Measurements from ENCODE around the gene ROR1. TPM values are rescaled to one million over a fixed set of nuclear protein-coding genes. Genes with fewer than 3 reads are reported as not detected.

The ROR1 gene
- total and polyA plus RNA-seq, 2 of the 4 experiments (the other 2 are of a cell fraction), result 4.4 to 10.0 TPM

DNA sequence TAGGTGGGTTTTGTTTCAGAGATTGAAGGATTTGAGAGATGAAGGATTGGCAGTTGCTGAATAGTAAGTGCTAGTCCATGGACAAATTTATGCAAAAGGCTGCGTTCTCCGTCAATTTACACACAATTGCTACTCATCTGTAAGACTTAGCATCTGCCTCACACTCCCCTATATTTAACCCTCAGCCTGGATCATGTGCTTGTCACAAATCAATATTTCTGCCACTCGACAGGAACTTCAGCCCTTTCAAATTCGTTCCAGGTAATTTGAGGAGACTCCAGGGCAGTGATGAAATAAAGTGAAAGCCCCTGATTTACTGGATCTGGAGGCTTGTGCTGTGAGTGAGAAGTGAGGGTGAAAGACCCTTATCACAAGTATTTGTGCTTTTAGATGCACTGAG is 324.0 kb downstream of the ROR1 start:
- DNase-seq (no peak), ATAC-seq (ENCODE audit: low read depth) (no peak)
- TF ChIP-seq MAFK (IDR thresholded peaks at IDR 0.05; ENCODE audit: low read depth, low read length) (no peak), USF2 (IDR thresholded peaks at IDR 0.05; ENCODE audit: low read depth, low read length) (no peak), RCOR1 (IDR thresholded peaks at IDR 0.05; ENCODE audit: insufficient replicate concordance, low read length) (no peak), RFX5 (IDR thresholded peaks at IDR 0.05; ENCODE audit: low read depth, low read length) (no peak), NFE2L2 (IDR thresholded peaks at IDR 0.05; ENCODE audit: low read depth, low read length) (no peak), RAD21 (IDR thresholded peaks at IDR 0.05; ENCODE audit: low read length) (no peak), ELK1 (IDR thresholded peaks at IDR 0.05; ENCODE audit: borderline replicate concordance, low read depth, low read length) (no peak), FOS (IDR thresholded peaks at IDR 0.05; ENCODE audit: low read depth, low read length) (no peak), CHD1 (IDR thresholded peaks at IDR 0.05; ENCODE audit: low read depth, low read length) (no peak), MXI1 (IDR thresholded peaks at IDR 0.05; ENCODE audit: borderline replicate concordance, low read depth, low read length) (no peak), POLR2A (IDR thresholded peaks at IDR 0.05; ENCODE audit: low read depth, low read length) (no peak), SMC3 (IDR thresholded peaks at IDR 0.05; ENCODE audit: low read depth, low read length) (no peak), MAZ (IDR thresholded peaks at IDR 0.05; ENCODE audit: borderline replicate concordance, low read depth, low read length) (no peak), BHLHE40 (IDR thresholded peaks at IDR 0.05; ENCODE audit: low read depth, low read length) (no peak), CEBPB (IDR thresholded peaks at IDR 0.05; ENCODE audit: low read depth, low read length) (no peak)
- TF ChIP-seq, protein P1, sequence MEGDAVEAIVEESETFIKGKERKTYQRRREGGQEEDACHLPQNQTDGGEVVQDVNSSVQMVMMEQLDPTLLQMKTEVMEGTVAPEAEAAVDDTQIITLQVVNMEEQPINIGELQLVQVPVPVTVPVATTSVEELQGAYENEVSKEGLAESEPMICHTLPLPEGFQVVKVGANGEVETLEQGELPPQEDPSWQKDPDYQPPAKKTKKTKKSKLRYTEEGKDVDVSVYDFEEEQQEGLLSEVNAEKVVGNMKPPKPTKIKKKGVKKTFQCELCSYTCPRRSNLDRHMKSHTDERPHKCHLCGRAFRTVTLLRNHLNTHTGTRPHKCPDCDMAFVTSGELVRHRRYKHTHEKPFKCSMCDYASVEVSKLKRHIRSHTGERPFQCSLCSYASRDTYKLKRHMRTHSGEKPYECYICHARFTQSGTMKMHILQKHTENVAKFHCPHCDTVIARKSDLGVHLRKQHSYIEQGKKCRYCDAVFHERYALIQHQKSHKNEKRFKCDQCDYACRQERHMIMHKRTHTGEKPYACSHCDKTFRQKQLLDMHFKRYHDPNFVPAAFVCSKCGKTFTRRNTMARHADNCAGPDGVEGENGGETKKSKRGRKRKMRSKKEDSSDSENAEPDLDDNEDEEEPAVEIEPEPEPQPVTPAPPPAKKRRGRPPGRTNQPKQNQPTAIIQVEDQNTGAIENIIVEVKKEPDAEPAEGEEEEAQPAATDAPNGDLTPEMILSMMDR (conservative IDR thresholded peaks at IDR 0.05; ENCODE audit: low read depth, low read length), result no peak
- no TSS peak for BruUV-seq (replicated peaks)
- H3K4me2 ChIP-seq (ENCODE audit: low read depth, low read length), result no peak overlapping the region
- in situ Hi-C loops (cut with MboI; ENCODE audit: low sequenced_read_pairs), result no loop called here
- H2BK5ac ChIP-seq (ENCODE audit: low read depth, low read length, poor library complexity, severe bottlenecking), result no peak overlapping the region
- CTCF ChIA-PET, result no interaction called here
- peaks cover 5% of the 10 kb centered on the region; the same call in 1 of the 2 replicates for H3K9me1 ChIP-seq (ENCODE audit: insufficient read depth, low read length)
- H3K36me3 ChIP-seq (ENCODE audit: control insufficient read depth, insufficient read depth, low read length), result no peaks in the 10 kb centered on the region
- H2AK9ac ChIP-seq (replicated peaks; ENCODE audit: low read depth, low read length, poor library complexity), result no peak overlapping the region
- H3K4me3 ChIP-seq (ENCODE audit: insufficient read depth, low read depth, low read length), result no peak overlapping the region
- H4K20me1 ChIP-seq (ENCODE audit: insufficient read depth, low read length), result no peaks in the 10 kb centered on the region
- no peak overlapping the region for H2AK5ac ChIP-seq (ENCODE audit: low read depth, low read length)
- no peak overlapping the region for H2AFZ ChIP-seq (replicated peaks; ENCODE audit: low read length, poor library complexity)
- H4K5ac ChIP-seq (ENCODE audit: low read depth, low read length), result no peak overlapping the region
- no peak overlapping the region for H3K23ac ChIP-seq (ENCODE audit: low read depth, low read length)
- no peaks in the 10 kb centered on the region for H3K9me3 ChIP-seq (ENCODE audit: control insufficient read depth, insufficient read depth, low read length)
- POLR2A ChIA-PET (ENCODE audit: unreplicated experiment), result no interaction called here
- no peak overlapping the region for H3K14ac ChIP-seq (replicated peaks; ENCODE audit: low read depth, low read length)
- no peak overlapping the region for H3K18ac ChIP-seq (ENCODE audit: low read depth, low read length)
- no peak overlapping the region for H2BK20ac ChIP-seq (ENCODE audit: low read depth, low read length)
- H3K27ac ChIP-seq (ENCODE audit: insufficient read depth, low read length), result no peak overlapping the region
- intact Hi-C loops (cut with micrococcal nuclease), result no loop called here
- no CpG with 5 or more reads among the region's 4 CpGs for WGBS, 2 experiments (ENCODE audit: extremely low coverage in 2 of 2, insufficient read length in 1 of 2)
- no peak overlapping the region for H3K56ac ChIP-seq (ENCODE audit: extremely low read depth, insufficient read depth, low read length)
- no peak overlapping the region for H2BK120ac ChIP-seq (ENCODE audit: low read depth, low read length)
- no peak overlapping the region for H2BK15ac ChIP-seq (ENCODE audit: low read depth, low read length)
- no peak overlapping the region for H3K4ac ChIP-seq (ENCODE audit: low read depth, low read length)
- H3K4me1 ChIP-seq (ENCODE audit: control insufficient read depth, insufficient read depth, low read length), result peaks cover 6% of the 10 kb centered on the region; the same call in 1 of the 2 replicates
- H3K27me3 ChIP-seq (ENCODE audit: control insufficient read depth, insufficient read depth, low read length), result no peaks in the 10 kb centered on the region; the same call in 1 of the 2 replicates
- H3K79me1 ChIP-seq (ENCODE audit: low read depth in 1 of 2, low read length in 2 of 2), result no peaks in the 10 kb centered on the region
- H4K8ac ChIP-seq (ENCODE audit: low read depth in 2 of 2, low read length in 2 of 2), result no peak overlapping the region
- no peak overlapping the region for H4K91ac ChIP-seq (ENCODE audit: insufficient read depth, low read depth, low read length)
- dilution Hi-C loops (cut with HindIII; ENCODE audit: low sequenced_read_pairs, unreplicated experiment), result no loop called here
- no peak overlapping the region for H3K9ac ChIP-seq (ENCODE audit: low read depth, low read length)
